Stimulated activated CD4-positive, alpha-beta T cell treated with anti-CD3 and anti-CD28 coated beads, Interleukin-12 subunit alpha, Interleukin-12 subunit beta, amount 100 ng/mL, for 24 hours (primary cell): ENCODE results near the gene HGS.

Source experiments
- DNase-seq, 2 experiments: peaks; one replicate each; pipeline ENCODE4 v3.0.0-alpha.2; 2020; ENCODE audit warnings: low read depth in 2 of 2

HGS gene

GRCh38 chr17:81705518-81706231, 21.9 kb downstream of the HGS start:
- DNase-seq: no peak

GRCh38 chr17:81706232-81706611, 22.4 kb downstream of the HGS start:
- DNase-seq: no peak

- no peak for DNase-seq
These were observed 23.2 kb downstream of the HGS start for GRCh38 chr17:81706757-81707624.

GRCh38 chr17:81707725-81708646, 24.2 kb downstream of the HGS start:
- no peak for DNase-seq

GRCh38 chr17:81708739-81709185, 25.0 kb downstream of the HGS start:
- no peak for DNase-seq

GRCh38 chr17:81710514-81711308, 26.9 kb downstream of the HGS start:
- no peak for DNase-seq

- DNase-seq: peak; percentile 71 to 79
These were observed 28.1 kb downstream of the HGS start, which contains the start of gene SLC25A10 for GRCh38 chr17:81711814-81712467. Gene SLC25A10, plus strand, starts transcription at chr17:81712284. Its CDS starts 143 bp downstream, at chr17:81712427.

- no peak for DNase-seq
These were observed 28.7 kb downstream of the HGS start for GRCh38 chr17:81712468-81713003.

- no peak for DNase-seq
These were observed 29.3 kb downstream of the HGS start for GRCh38 chr17:81713004-81713555.

- DNase-seq: no peak
These were observed 30.0 kb downstream of the HGS start for GRCh38 chr17:81713556-81714411.

GRCh38 chr17:81714412-81715106, 30.7 kb downstream of the HGS start:
- DNase-seq: no peak

GRCh38 chr17:81715107-81715871, 31.5 kb downstream of the HGS start:
- DNase-seq: no peak

GRCh38 chr17:81715872-81716673, 32.3 kb downstream of the HGS start:
- DNase-seq: no peak

- DNase-seq: no peak
These were observed 32.8 kb downstream of the HGS start for GRCh38 chr17:81716674-81716996.

- DNase-seq: no peak
These were observed 33.4 kb downstream of the HGS start for GRCh38 chr17:81717049-81717765.

GRCh38 chr17:81717766-81718089, 33.9 kb downstream of the HGS start:
- DNase-seq: no peak
